GM21528 (cell line): ENCODE results near the gene TAF4.

Experiments used
- ATAC-seq: cut with Tn5 transposase; IDR thresholded peaks from one replicate; pipeline ENCODE4 v1.9.1; 2021; ENCODE audit warnings: mild to moderate bottlenecking, moderate library complexity; ENCODE audit not compliant: unreplicated experiment, low FRiP score

Gene TAF4

DNA sequence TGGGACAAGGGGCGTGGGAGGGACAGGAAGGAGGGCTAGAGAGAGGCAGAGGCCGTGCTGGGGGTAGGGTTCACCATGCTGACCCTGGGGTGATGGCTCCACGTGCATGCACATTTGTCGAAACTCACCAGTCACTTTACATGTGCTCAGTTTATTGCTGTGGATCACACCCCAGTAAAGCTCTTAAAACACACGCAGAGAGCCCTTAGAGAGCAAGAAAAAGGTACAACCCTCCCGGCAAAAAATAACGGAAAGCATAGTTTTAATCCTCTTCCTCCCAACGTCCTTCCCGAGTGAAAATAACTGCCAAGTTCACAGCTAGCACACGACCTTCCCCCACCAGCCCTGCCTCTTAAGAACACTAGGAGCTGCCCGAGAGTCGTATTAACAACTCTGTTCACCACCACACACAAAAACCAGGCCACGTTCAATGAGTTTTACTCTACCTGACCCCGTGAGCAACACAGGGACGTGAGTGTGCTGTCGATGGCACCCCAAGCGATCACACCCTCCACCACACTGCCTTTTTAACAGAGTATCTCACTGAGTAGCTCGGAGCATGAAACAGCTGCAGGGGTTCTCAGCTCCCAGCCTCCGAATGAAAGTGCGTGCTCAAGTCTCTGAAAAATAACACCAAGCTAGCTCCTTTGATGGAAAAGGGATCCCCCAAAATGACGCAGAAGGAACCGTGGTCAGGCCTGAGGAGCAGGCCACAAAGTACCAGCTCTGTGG lies 39.7 kb downstream of the TAF4 start:
- no peak for ATAC-seq

DNA sequence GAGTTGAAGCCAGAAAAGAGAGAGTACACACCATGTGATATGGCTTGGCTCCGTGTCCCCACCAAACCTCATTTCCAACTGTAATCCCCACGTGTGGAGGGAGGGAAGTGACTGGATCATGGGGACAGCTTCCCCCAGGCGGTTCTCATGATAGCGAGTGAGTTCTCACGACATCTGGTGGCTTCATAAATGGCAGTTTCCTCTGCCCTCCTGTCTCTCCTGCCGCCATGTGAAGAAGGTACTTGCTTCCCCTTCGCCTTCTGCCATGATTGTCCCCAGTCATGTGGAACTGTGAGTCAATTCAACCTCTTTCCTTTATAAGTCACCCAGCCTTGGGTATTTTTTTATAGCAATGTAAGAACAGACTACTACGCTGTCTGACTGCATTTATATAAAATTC lies 40.3 kb downstream of the TAF4 start:
- no peak for ATAC-seq

DNA sequence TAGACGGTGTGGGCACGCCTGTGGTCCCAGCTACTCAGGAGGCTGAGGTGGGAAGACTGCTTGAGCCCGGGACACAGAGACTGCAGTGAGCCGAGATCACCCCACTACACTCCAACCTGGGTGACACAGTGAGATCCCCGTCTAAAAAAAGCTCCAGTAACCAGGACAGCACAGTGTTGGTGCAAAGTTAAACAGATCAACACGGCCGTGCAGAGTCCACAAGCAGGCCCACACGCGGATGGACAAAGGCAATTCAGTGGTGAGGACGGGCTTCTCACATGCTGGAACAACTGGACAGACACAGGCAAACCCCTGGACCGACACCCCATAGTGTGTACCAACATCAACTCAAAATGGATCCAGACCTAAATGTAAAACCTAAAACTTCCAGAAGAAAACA lies 41.7 kb downstream of the TAF4 start:
- no peak for ATAC-seq

DNA sequence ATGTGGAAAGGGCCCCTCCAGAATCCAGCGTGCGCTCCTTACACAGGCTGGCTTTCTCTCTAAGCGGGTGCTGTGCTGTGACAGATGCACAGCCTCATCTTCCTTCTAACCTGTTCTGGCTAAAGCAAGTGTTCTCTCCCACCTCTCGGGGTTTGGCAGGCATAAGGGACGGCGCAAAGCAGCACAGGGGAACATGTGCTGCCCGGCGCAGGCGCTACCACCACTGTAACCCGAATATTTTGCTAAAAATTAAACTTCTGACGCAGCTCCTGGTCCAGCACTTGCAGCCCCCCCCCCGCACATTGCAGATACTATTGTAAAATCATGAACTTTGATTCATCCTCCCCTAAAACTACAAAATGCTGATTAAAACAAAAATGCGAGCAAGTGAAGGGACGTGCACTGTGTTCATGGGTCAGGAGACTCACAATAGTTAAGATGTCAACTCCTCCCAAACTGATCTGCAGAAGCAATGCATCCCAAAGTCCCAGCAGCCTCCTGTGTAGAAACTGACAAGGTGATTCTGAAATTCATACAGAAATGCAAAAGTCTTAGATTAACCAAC lies 43.0 kb downstream of the TAF4 start:
- ATAC-seq, result no peak

DNA sequence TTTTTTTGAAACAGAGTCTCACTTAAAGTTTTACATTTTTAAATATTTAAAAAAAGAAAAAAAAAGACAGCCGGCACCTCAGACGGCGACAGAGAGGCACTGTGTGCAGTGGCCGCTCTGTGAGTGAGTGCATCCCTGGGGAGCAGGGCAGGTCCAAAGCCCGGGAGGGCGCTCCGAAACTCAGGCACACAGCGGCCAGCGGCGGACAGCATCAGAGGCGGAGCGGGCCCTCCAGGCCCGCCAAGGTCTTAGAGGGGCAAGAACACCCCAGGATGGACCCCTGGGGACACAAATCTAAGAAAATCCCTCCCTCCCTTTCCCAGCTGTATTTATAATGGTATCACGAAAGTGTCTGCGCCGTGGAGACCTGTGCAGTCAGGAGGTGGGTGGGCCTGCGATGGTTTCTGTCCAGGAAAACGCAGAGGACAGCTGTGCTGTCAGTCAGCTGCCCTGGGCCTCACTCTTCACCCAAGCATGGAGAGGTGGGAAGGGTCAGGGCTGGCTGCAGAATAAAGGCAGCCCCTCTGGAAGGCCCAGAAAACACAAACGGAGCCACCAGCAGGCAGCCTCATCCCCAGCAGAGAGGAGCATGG lies 43.8 kb downstream of the TAF4 start:
- ATAC-seq, result no peak

GRCh38 chr20:62020935-62021701 lies 44.6 kb downstream of the TAF4 start:
- no peak for ATAC-seq

DNA sequence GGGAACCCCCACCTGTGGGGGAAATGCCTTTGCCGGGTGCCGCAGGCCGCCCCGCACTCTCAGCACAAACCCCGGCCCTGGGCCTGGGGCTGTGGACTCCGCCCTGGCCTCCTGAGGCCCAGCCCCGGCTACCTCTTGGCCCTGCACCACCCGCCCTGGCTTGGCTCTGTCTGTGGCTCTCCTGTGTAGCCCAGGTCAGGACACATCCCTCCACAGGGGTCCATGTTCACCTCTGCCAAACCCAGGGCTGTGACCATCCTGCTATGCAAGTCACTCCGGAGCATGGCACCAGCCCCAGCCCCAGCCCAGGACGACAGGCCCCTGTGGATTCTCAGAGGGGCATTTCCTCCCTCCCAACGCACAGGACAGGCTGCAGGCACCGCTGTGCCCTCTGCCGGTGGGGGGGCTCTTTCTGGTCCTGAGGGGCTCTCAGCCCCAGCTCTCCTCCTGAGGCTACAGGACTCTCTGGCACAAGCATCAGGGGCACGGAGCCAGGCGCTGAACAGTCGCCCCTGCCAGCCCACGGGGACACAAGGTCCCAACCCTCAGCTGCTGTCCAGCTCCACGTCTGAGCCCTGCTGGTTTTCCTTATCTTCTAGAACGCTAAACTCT lies 45.7 kb downstream of the TAF4 start:
- ATAC-seq, result no peak

DNA sequence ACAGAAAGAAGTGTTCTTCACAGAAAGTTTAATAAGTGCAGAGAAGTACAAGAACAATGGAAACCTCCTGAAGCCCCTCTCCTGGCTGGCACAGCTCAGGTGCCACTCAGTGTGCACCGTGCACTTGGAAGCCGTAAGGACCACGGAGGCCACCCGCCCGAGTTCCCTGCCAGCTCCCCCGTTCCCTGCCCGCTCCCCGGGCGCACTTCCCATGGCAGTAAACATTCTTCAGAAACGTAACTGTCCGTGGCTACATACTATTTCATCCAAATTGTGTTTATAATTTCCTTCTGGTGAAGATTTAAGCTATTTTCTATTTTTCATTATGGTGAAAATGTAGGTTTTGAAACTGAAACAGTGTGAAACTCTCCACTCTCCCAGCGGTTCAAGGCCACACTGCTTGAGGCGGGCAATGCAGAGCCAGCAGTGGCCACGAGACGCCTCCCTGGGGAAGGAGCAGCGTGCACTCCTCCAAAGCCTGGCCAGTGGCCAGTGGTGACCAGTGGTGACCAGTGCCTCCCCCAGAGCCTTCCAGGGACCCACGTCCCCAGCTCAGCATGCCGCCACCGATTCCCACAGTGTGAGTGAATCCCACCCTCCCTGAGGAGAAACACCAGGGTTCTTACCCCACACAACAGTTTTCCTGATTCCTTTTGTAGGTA lies 46.4 kb downstream of the TAF4 start:
- no peak for ATAC-seq

GRCh38 chr20:62018437-62019143 lies 47.1 kb downstream of the TAF4 start:
- no peak for ATAC-seq

DNA sequence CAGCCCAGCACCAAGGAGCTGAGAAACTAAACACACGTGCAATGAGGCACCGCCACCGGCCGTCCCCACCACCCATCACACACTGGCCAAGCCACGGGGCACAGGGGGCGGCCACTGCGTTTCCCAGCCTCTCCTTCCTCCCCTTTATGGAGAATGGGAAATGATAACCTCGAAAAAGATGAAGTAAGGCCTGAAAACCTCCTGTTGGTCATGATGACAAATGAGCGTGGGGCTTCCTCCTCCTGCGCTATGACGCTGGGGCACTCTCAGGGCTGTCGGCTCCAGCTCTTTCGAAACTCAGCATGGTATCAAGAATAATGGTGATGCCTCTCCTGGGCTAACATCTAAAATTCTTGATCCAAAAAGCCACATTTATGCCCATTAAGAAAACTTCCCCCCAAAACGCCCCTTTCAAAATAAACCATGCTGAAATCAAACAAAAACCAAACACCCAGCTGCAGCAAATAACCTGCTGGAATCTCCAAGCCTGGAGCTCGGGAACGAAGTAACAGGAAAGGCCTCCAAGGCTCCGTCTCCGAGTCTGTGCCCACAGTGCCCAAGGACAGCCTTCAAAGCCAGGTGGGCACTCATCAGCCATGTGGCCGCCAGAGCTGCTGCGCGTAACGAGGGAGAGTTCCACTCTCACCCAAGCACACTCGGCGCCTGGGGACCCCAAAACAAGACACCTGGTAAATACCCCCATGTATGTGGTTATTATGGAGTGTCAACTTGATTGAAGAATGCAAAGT lies 50.0 kb downstream of the TAF4 start:
- ATAC-seq, result no peak

GRCh38 chr20:62014889-62015537 lies 50.7 kb downstream of the TAF4 start:
- no peak for ATAC-seq

DNA sequence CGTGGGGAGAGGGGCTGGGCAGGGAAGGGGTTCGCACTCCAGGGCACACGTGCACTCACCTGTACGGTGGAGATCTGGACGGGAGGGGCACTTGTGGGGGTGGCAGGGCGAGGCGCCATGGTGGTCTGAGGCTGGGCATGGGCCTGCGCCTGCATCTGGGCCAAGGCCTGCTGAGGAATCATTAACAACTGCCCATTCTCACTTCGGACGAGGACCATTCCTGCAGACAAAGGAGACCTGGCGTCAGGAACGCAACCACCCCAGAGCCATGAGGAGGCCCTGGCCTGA lies 51.2 kb downstream of the TAF4 start:
- ATAC-seq, result no peak

DNA sequence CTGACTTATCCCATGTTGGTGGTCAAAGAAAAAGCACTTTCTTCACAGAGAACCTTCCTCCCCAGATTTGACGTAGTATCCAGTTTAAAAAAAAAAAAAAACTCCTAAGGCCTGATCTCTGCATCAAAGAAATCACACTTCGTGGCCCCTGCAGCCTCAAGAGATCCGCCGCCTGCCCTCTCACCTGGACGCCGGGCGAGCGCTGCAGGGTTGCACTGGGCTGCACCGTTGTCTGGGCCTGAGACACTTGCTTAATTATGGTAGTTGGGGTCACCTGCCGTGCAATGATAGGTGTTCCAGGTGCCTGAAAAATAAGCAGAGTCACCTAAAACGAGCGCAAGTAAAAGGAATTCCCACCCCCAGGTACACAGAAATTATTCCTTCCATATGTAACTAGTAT lies 53.0 kb downstream of the TAF4 start:
- no peak for ATAC-seq

GRCh38 chr20:62011938-62012534 lies 53.6 kb downstream of the TAF4 start:
- no peak for ATAC-seq

- no peak for ATAC-seq
Observed at GRCh38 chr20:62011403-62011790, 54.3 kb downstream of the TAF4 start.

DNA sequence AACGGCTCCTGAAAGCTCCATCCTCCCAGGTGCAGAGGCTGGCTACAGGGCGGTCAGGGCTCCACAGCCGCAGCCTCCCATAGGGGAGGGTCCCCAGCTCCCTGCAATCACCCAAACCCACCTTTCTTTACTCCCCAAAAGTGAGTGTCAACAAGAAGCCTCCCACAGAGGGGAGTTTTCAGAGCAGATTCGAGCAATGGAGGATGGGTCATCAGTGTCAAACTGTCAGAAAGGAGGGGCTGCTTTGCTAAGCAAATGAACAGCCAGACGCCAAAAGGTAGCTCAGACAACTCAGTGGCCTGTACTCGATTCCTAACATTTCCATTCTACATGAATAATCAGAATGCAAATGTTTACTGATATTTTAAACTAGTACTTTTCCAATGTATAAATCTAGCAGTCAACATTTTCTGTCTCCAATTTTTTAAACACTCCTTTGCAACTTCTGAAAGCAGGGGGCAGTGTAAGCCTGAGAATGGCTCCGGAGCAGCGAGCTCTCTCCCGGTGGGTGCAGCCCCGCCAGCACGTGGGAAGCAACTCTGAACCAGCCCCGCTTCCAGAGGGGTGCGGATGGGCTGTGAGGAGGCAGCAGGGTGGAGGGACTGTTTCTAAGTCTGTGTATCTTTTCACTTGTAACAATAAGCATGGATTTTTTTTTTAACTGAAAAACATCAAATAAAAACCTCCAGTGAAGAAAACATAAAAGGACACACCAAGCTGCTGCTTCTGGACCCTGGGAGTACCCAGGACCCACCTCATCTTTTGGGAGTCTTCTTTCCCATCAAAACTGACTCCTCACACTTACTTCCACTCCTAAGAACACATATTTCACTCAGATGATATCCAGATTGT lies 54.9 kb downstream of the TAF4 start:
- no peak for ATAC-seq

DNA sequence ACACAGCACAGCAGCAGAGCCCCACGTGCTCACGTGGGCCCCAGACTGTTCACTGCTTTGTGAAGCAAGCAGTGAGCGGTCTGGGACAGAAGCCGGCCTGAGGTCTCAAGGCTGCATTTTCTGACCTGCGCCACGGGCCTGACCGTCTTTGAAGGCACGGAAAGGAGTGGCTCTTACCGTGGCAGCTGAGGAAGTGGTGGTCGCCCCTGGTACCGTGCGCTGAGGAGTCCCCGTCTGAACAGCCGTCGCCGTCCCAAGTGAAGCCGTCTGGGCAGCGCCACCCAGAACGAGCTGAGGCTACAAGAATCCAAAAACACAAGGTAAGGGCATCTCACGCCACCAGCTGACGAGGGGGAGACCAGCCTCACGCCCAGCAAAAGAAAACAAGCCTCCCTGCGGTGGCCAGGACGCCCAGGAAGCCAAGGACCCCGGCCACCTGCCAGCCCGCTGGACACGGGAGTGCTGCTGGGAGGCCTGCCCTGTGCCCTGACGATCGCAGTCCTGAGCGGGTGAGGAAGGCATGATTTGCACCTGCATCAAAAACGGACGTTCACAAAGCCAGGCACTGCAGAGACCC lies 55.7 kb downstream of the TAF4 start:
- no peak for ATAC-seq
